VCaP (cell line): ENCODE results near the gene JARID2.

Experiments used
- H3K27ac ChIP-seq: fragments of 450-650 bp; 2 replicates; pipeline ENCODE4 v1.5.1; 2017
- CTCF ChIP-seq: fragments of 450-650 bp; conservative IDR thresholded peaks from 2 replicates; pipeline ENCODE4 v1.5.1; 2017; ENCODE audit warnings: mild to moderate bottlenecking, moderate library complexity

Gene JARID2

GRCh38 chr6:15344831-15345230 lies 99.0 kb downstream of the JARID2 start:
- H3K27ac ChIP-seq = no peak overlapping the region
- no peak for TF ChIP-seq CTCF

GRCh38 chr6:15346315-15346714 lies 100.4 kb downstream of the JARID2 start:
- H3K27ac ChIP-seq = no peak overlapping the region
- TF ChIP-seq CTCF = no peak

- H3K27ac ChIP-seq = no peak overlapping the region
- TF ChIP-seq CTCF = no peak
Observed at GRCh38 chr6:15348528-15348927, 102.7 kb downstream of the JARID2 start.

- TF ChIP-seq CTCF = no peak
- no peak overlapping the region for H3K27ac ChIP-seq
Observed at GRCh38 chr6:15349379-15349778, 103.5 kb downstream of the JARID2 start.

GRCh38 chr6:15350386-15351083 lies 104.7 kb downstream of the JARID2 start:
- no peak overlapping the region for H3K27ac ChIP-seq
- TF ChIP-seq CTCF = no peak

GRCh38 chr6:15351631-15352030 lies 105.8 kb downstream of the JARID2 start:
- TF ChIP-seq CTCF = no peak
- no peak overlapping the region for H3K27ac ChIP-seq

GRCh38 chr6:15352220-15352619 lies 106.4 kb downstream of the JARID2 start:
- no peak for TF ChIP-seq CTCF
- H3K27ac ChIP-seq = no peak overlapping the region
